Left hindlimb (tissue), 1 donor: ENCODE results near the gene BAIAP2.

Experiments used
- DNase-seq: peaks from one replicate; pipeline ENCODE4 v3.0.0-alpha.2; 2018

BAIAP2 gene

GRCh38 chr17:81053041-81053970, 18.4 kb downstream of the BAIAP2 start:
- DNase-seq = no peak

DNA sequence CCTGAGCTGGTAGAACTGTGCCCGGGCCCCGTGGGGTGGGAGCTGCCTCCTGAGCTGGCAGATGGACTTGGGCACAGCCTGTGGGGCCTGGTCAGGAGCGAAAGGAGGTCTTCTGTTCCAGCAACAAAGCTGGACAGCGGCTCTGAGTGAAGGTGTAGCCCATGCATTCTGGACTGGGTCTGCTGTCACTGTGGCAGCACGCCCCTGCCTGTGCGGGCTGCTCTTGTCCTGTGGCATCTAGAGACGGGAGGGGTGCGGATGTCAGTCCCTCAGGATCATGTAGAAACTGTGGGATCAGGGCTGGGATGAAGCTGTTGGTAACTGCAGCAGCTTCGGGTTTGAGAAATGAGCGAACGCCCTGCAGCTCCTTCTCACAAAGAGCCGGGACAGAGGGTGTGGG, 19.4 kb downstream of the BAIAP2 start:
- DNase-seq = no peak

DNA sequence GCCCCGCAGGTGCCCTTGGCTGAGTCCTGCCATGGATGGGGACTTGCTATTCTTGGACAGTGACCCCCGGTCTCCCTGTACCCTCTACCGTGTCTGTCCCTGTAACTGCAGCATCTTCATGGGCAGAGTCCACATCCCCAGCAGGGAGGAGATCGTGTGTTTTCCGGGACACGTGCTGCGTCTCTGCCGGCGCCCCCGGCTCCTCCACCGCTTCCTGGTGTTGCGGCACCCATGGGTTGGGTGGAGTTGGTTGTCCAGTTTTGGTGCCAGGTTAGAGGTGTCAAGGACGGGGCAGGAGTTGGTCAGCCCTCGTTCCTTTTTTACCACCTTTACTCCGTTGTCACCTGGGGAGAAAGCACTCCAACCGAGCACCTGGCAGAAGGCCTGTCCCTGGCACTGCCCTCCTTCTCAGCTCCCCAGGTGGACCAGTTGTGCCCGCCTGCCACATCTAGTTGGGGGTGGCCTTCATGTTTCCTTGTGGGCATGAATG, 20.0 kb downstream of the BAIAP2 start:
- no peak for DNase-seq

- no peak for DNase-seq
Observed at GRCh38 chr17:81056312-81056711, 21.4 kb downstream of the BAIAP2 start.

- DNase-seq = no peak
Observed at GRCh38 chr17:81057079-81057730, 22.3 kb downstream of the BAIAP2 start.

DNA sequence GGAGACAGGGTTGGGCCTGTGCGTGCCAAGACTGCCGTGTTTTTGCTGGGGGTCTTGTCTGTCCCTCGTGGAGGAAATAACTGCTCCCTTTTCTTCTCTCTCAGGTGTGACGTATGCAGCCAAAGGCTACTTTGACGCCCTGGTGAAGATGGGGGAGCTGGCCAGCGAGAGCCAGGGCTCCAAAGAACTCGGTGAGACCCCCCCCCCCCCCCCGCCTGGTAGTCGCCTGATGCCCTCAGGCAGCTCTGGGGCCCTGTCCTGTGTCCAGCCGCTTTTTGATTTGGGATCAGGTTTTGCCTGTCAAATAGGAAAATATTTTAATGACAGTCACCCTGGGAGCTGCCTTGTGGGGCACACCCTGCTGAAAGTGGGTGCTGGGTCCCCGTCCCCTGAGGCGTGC, 22.8 kb downstream of the BAIAP2 start:
- no peak for DNase-seq

- no peak for DNase-seq
Observed at GRCh38 chr17:81058263-81058871, 23.4 kb downstream of the BAIAP2 start.

DNA sequence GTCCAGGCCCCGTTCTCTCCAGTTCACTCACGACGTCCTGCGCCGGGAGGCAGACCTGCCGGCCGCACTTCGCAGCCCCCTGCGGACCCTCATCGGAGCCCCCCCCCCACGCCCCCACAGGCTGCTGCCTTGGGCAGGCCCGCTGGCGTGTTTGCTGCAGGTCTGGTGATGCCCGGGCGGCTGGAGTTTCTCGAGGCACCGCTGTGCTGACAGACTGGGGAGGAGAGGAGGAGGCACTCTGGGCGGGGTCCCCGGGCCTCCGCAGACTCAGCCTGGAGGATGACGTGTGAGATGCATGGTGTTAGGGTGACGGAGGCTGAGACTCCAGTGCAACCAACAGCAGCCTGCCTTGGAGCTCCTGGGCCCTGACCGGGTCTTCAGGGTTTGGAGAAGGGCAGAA, 24.1 kb downstream of the BAIAP2 start:
- DNase-seq = no peak

GRCh38 chr17:81060416-81060815, 25.5 kb downstream of the BAIAP2 start:
- DNase-seq = no peak

GRCh38 chr17:81061027-81061735, 26.2 kb downstream of the BAIAP2 start:
- no peak for DNase-seq

DNA sequence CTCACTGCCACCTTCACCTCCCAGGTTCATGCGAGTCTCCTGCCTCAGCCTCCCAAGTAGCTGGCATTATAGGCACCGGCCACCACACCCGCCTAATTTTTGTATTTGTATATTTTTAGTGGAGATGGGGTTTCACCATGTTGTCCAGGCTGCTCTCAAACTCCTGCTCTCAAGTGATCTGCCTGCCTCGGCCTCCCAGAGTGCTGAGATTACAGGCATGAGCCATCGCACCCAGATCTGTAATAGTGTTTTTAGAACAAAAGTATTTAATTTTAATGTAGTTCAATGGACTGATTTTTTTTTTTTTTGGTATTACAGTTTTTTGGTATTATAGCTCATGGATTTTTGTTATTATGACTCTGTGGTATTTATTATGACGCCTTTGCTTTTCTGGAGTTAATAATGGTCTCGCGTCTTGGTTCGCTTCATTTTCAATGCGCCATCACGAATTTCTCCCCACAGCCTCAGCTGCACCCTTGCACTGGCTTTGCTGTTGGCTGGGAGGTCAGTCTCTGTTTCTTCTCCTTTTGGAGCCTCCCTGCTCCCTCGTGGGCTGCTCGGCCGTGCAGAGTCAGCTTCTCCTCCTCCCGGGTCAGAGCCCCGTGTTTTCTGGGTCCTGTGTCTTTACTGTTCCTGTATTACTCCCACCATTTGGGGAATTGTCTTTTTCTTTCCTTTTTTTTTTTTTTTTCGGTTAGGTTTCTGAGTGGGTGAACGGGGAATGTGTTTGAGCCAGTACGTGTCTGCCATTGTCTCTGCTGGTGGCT, 27.2 kb downstream of the BAIAP2 start:
- no peak for DNase-seq

GRCh38 chr17:81063106-81064093, 28.4 kb downstream of the BAIAP2 start:
- no peak for DNase-seq

- peak; percentile 64 for DNase-seq
Observed at GRCh38 chr17:81064678-81065475, 29.9 kb downstream of the BAIAP2 start.

DNA sequence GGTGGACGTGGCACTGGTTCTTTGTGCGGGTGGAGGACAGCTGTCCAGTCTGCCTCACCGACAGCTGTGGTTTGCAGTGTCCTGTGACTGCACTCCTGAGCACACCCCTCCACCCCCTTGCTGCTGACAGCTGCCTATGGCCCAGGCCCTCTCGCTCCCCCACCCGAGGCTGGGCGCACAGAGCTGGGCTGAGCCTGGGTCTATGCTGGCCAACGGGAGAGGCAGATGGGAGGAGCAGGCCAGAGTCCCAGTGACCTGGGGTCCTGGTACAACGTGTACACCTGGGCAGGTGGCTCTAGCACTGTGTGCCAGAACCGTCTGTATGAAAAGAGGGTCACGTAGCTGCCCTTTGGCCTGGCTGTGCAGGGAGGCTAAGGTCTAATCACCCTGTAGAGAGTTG, 30.5 kb downstream of the BAIAP2 start:
- no peak for DNase-seq

- no peak for DNase-seq
Observed at GRCh38 chr17:81066072-81066471, 31.1 kb downstream of the BAIAP2 start.

GRCh38 chr17:81066771-81067315, 31.9 kb downstream of the BAIAP2 start:
- no peak for DNase-seq

- DNase-seq = peak; percentile 79
Observed at GRCh38 chr17:81067391-81067811, 32.5 kb downstream of the BAIAP2 start.

GRCh38 chr17:81068411-81069134, 33.6 kb downstream of the BAIAP2 start:
- DNase-seq = no peak

GRCh38 chr17:81069135-81069645, 34.2 kb downstream of the BAIAP2 start:
- no peak for DNase-seq
